Neural progenitor cell (in vitro differentiated cells): ENCODE results near the gene RITA1. TPM values are rescaled to one million over a fixed set of nuclear protein-coding genes. Genes with fewer than 3 reads are reported as not detected.

Experiments used
- DNase-seq: peaks from one replicate; pipeline ENCODE4 v3.0.0-alpha.2; 2016; ENCODE audit warnings: low spot score
- H2AFZ ChIP-seq: fragments of 200-600 bp; sonication (generic); replicated peaks from 2 replicates; pipeline ENCODE4 v1.6.1; 2016; ENCODE audit warnings: antibody characterized with exemption
- H3F3A ChIP-seq: fragments of 200-600 bp; sonication (generic); 2 replicates; pipeline ENCODE4 v1.6.1; 2016; ENCODE audit warnings: antibody characterized with exemption, low read depth
- H3K27ac ChIP-seq: fragments of 200-600 bp; sonication (generic); 2 replicates; pipeline ENCODE4 v1.5.1; 2016; ENCODE audit warnings: mild to moderate bottlenecking
- H3K27me3 ChIP-seq: fragments of 200-600 bp; sonication (generic); 2 replicates; pipeline ENCODE4 v1.6.1; 2016; ENCODE audit warnings: mild to moderate bottlenecking, moderate library complexity
- H3K36me3 ChIP-seq: fragments of 200-600 bp; sonication (generic); 2 replicates; pipeline ENCODE4 v1.5.1; 2016
- H3K4me1 ChIP-seq: fragments of 200-600 bp; sonication (generic); 2 replicates; pipeline ENCODE4 v1.6.1; 2016; ENCODE audit warnings: mixed run types
- H3K4me2 ChIP-seq: fragments of 200-600 bp; sonication (generic); 2 replicates; pipeline ENCODE4 v1.6.1; 2016
- H3K4me3 ChIP-seq: fragments of 200-600 bp; sonication (generic); 2 replicates; pipeline ENCODE4 v1.5.1; 2016
- H3K79me2 ChIP-seq: fragments of 200-600 bp; sonication (generic); 2 replicates; pipeline ENCODE4 v1.6.1; 2016; ENCODE audit warnings: low read depth
- H3K9ac ChIP-seq: fragments of 200-600 bp; sonication (generic); 2 replicates; pipeline ENCODE4 v1.6.1; 2016
- H3K9me3 ChIP-seq: fragments of 200-600 bp; sonication (generic); 2 replicates; pipeline ENCODE4 v1.5.1; 2016; ENCODE audit warnings: low read depth
- H4K20me1 ChIP-seq: fragments of 200-600 bp; sonication (generic); 2 replicates; pipeline ENCODE4 v1.6.1; 2016; ENCODE audit warnings: low read depth
- H3K27ac Mint-ChIP-seq: 3 replicates; pipeline ENCODE4 v1.8.0; 2021; ENCODE audit warnings: mixed read lengths
- H3K27me3 Mint-ChIP-seq: 2 replicates; pipeline ENCODE4 v1.8.0; 2022; ENCODE audit warnings: low read depth, mild to moderate bottlenecking, inconsistent platforms, moderate library complexity, mixed read lengths; ENCODE audit not compliant: insufficient read depth
- H3K36me3 Mint-ChIP-seq: 3 replicates; pipeline ENCODE4 v1.8.0; 2021; ENCODE audit warnings: mixed read lengths
- H3K4me1 Mint-ChIP-seq: 3 replicates; pipeline ENCODE4 v1.8.0; 2021; ENCODE audit warnings: mixed read lengths
- H3K4me3 Mint-ChIP-seq: 3 replicates; pipeline ENCODE4 v1.8.0; 2021; ENCODE audit warnings: mild to moderate bottlenecking, moderate library complexity, mixed read lengths
- H3K9me3 Mint-ChIP-seq: 3 replicates; pipeline ENCODE4 v1.8.0; 2020; ENCODE audit warnings: mixed read lengths
- CTCF ChIP-seq: fragments of 200-600 bp; sonication (generic); IDR thresholded peaks from 2 replicates; pipeline ENCODE4 v1.5.1; 2017; ENCODE audit warnings: antibody characterized with exemption, mild to moderate bottlenecking
- EZH2 ChIP-seq: fragments of 200-600 bp; sonication (generic); IDR thresholded peaks from 2 replicates; pipeline ENCODE4 v1.6.1; 2017; ENCODE audit warnings: antibody characterized with exemption, mild to moderate bottlenecking, moderate library complexity
- EZH2phosphoT487 ChIP-seq: fragments of 200-600 bp; sonication (generic); IDR thresholded peaks from 2 replicates; pipeline ENCODE4 v1.6.1; 2017; ENCODE audit warnings: antibody characterized with exemption
- total RNA-seq: library from RNA; depleted of rRNA; stranded (reverse); fragments of >200 nt; gene quantifications from 2 replicates; pipeline ENCODE4 v1.2.3, GENCODE V29; 2015; ENCODE audit warnings: low replicate concordance

The RITA1 gene
- total RNA-seq, 1 donor from 2014 or later = 13.7 TPM

GRCh38 chr12:113191227-113191626 lies 5.7 kb downstream of the RITA1 start:
- no peaks in the 10 kb centered on the region for H3K9me3 ChIP-seq
- H3K27me3 Mint-ChIP-seq = peaks cover 2% of the 10 kb centered on the region
- no peak overlapping the region for H2AFZ ChIP-seq
- peaks cover 7% of the 10 kb centered on the region for H4K20me1 ChIP-seq
- TF ChIP-seq EZH2 = no peak
- no peak for TF ChIP-seq EZH2phosphoT487
- TF ChIP-seq CTCF = no peak
- no peaks in the 10 kb centered on the region for H3K27me3 ChIP-seq
- peaks cover 4% of the 10 kb centered on the region for H3F3A ChIP-seq
- H3K4me1 ChIP-seq = peaks cover 14% of the 10 kb centered on the region
- peaks cover 8% of the 10 kb centered on the region for H3K79me2 ChIP-seq
- peaks cover 50% of the 10 kb centered on the region for H3K4me1 Mint-ChIP-seq
- H3K4me3 Mint-ChIP-seq = no peak overlapping the region
- no peak overlapping the region for H3K4me2 ChIP-seq
- H3K36me3 Mint-ChIP-seq = peaks cover 24% of the 10 kb centered on the region
- H3K36me3 ChIP-seq = no peaks in the 10 kb centered on the region
- DNase-seq = no peak
- H3K27ac ChIP-seq = no peak overlapping the region
- H3K27ac Mint-ChIP-seq = no peak overlapping the region
- no peak overlapping the region for H3K9ac ChIP-seq
- no peaks in the 10 kb centered on the region for H3K9me3 Mint-ChIP-seq
- H3K4me3 ChIP-seq = no peak overlapping the region

- Histone ChIP-seq H3K4me2 (no peak overlapping the region), H3K79me2 (no peaks in the 10 kb centered on the region), H3K4me1 (peaks cover 9% of the 10 kb centered on the region), H3K9me3 (no peaks in the 10 kb centered on the region), H2AFZ (no peak overlapping the region), H3K36me3 (no peaks in the 10 kb centered on the region), H3F3A (peaks cover 2% of the 10 kb centered on the region), H3K27me3 (no peaks in the 10 kb centered on the region), H3K9ac (no peak overlapping the region), H3K4me3 (no peak overlapping the region), H3K27ac (peak overlapping the region; percentile 73), H4K20me1 (no peaks in the 10 kb centered on the region)
- DNase-seq = peak; percentile 39
- Mint-ChIP-seq H3K27me3 (peaks cover 9% of the 10 kb centered on the region), H3K4me1 (peaks cover 40% of the 10 kb centered on the region), H3K36me3 (peaks cover 10% of the 10 kb centered on the region), H3K4me3 (no peak overlapping the region), H3K27ac (no peak overlapping the region), H3K9me3 (no peaks in the 10 kb centered on the region)
- no peak for TF ChIP-seq CTCF
- no peak for TF ChIP-seq EZH2
- TF ChIP-seq EZH2phosphoT487 = no peak
Measured at GRCh38 chr12:113194971-113195391, 9.5 kb downstream of the RITA1 start.

GRCh38 chr12:113195598-113195997 lies 10.1 kb downstream of the RITA1 start:
- no peaks in the 10 kb centered on the region for H3K36me3 ChIP-seq
- H3F3A ChIP-seq = peaks cover 2% of the 10 kb centered on the region
- no peak overlapping the region for H2AFZ ChIP-seq
- H3K4me3 Mint-ChIP-seq = peak overlapping the region; percentile 30
- H3K36me3 Mint-ChIP-seq = peaks cover 10% of the 10 kb centered on the region
- H3K27ac Mint-ChIP-seq = peak overlapping the region; percentile 81
- H3K4me3 ChIP-seq = no peak overlapping the region
- no peaks in the 10 kb centered on the region for H3K9me3 ChIP-seq
- no peak for DNase-seq
- no peaks in the 10 kb centered on the region for H3K79me2 ChIP-seq
- H3K27ac ChIP-seq = no peak overlapping the region
- H4K20me1 ChIP-seq = no peaks in the 10 kb centered on the region
- H3K9me3 Mint-ChIP-seq = no peaks in the 10 kb centered on the region
- no peak overlapping the region for H3K4me2 ChIP-seq
- H3K27me3 Mint-ChIP-seq = peaks cover 9% of the 10 kb centered on the region
- H3K4me1 Mint-ChIP-seq = peaks cover 36% of the 10 kb centered on the region
- TF ChIP-seq EZH2phosphoT487 (no peak), CTCF (no peak), EZH2 (no peak)
- no peaks in the 10 kb centered on the region for H3K27me3 ChIP-seq
- peaks cover 9% of the 10 kb centered on the region for H3K4me1 ChIP-seq
- no peak overlapping the region for H3K9ac ChIP-seq
